Endodermal cell (in vitro differentiated cells): ENCODE measurements around the gene PDGFC. TPM values are rescaled to one million over a fixed set of nuclear protein-coding genes. Genes with fewer than 3 reads are reported as not detected.

Experiments
- DNase-seq: peaks from one replicate; pipeline ENCODE4 v3.0.0-alpha.2; 2017
- H3K27ac ChIP-seq: 2 replicates; pipeline ENCODE4 v1.5.1; 2013; ENCODE audit warnings: mild to moderate bottlenecking, low read depth, low read length, moderate library complexity
- H3K27me3 ChIP-seq: 2 replicates; pipeline ENCODE4 v1.6.1; 2013; ENCODE audit warnings: mild to moderate bottlenecking, low read length, moderate library complexity; ENCODE audit not compliant: insufficient read depth, control insufficient read depth, poor library complexity, severe bottlenecking
- H3K36me3 ChIP-seq: 2 replicates; pipeline ENCODE4 v1.7.0; 2013; ENCODE audit warnings: mild to moderate bottlenecking, low read length, moderate library complexity; ENCODE audit not compliant: control insufficient read depth, insufficient read depth
- H3K4me1 ChIP-seq: one replicate; pipeline ENCODE4 v1.7.0; 2013; ENCODE audit warnings: low read length; ENCODE audit not compliant: control insufficient read depth, insufficient read depth
- H3K4me3 ChIP-seq: 2 replicates; pipeline ENCODE4 v1.5.1; 2013; ENCODE audit warnings: mild to moderate bottlenecking, low read length, moderate library complexity
- H3K9ac ChIP-seq: 2 replicates; pipeline ENCODE4 v1.6.1; 2013; ENCODE audit warnings: mild to moderate bottlenecking, low read length, moderate library complexity; ENCODE audit not compliant: poor library complexity, severe bottlenecking; ENCODE audit errors: extremely low read depth
- H3K9me3 ChIP-seq: 2 replicates; pipeline ENCODE4 v1.6.1; 2013; ENCODE audit warnings: mild to moderate bottlenecking, low read length, moderate library complexity; ENCODE audit not compliant: control insufficient read depth
- H3K27ac Mint-ChIP-seq: 2 replicates; pipeline ENCODE4 v1.8.0; 2020; ENCODE audit warnings: mixed read lengths
- H3K27me3 Mint-ChIP-seq: 2 replicates; pipeline ENCODE4 v1.8.0; 2021; ENCODE audit warnings: mild to moderate bottlenecking, mixed read lengths; ENCODE audit not compliant: insufficient read depth
- H3K36me3 Mint-ChIP-seq: 2 replicates; pipeline ENCODE4 v1.8.0; 2020; ENCODE audit warnings: low read depth, mixed read lengths
- H3K4me1 Mint-ChIP-seq: 2 replicates; pipeline ENCODE4 v1.8.0; 2020; ENCODE audit warnings: mixed read lengths
- H3K4me3 Mint-ChIP-seq: 2 replicates; pipeline ENCODE4 v1.8.0; 2020; ENCODE audit warnings: mild to moderate bottlenecking, moderate library complexity, mixed read lengths
- H3K9me3 Mint-ChIP-seq: 2 replicates; pipeline ENCODE4 v1.8.0; 2020; ENCODE audit warnings: mild to moderate bottlenecking, mixed read lengths
- WGBS, 2 experiments: methylation state at CpG; one replicate each; pipeline versions ENCODE4 v1.1.5 to v1.1.7; 2013; ENCODE audit warnings: missing lambda C conversion rate in 2 of 2, mixed read lengths in 1 of 2; ENCODE audit not compliant: insufficient coverage in 1 of 2, insufficient read length in 1 of 2; 5-methylcytosine and 5-hydroxymethylcytosine counted together
- total RNA-seq, 2 donors: library from RNA; stranded (reverse); fragmentation: NEBNext Ultra II Directional in 1 of 2; extraction: Animal tissue kit (Norgen Biotek cat#: 25700) in 1 of 2; gene quantifications; 2 replicates in 1 of 2; 3 replicates in 1 of 2; pipeline ENCODE4 v1.2.1, GENCODE V29; 2021
- TF ChIP-seq, protein P1 (sequence below): fragments of 200-600 bp; sonication (generic); conservative IDR thresholded peaks from 2 replicates; pipeline ENCODE4 v1.5.0; 2021; ENCODE audit warnings: antibody characterized with exemption, mild to moderate bottlenecking

The PDGFC gene
- total RNA-seq, 2 donors from 2014 or later, result 5.5 to 6.8 TPM

DNA sequence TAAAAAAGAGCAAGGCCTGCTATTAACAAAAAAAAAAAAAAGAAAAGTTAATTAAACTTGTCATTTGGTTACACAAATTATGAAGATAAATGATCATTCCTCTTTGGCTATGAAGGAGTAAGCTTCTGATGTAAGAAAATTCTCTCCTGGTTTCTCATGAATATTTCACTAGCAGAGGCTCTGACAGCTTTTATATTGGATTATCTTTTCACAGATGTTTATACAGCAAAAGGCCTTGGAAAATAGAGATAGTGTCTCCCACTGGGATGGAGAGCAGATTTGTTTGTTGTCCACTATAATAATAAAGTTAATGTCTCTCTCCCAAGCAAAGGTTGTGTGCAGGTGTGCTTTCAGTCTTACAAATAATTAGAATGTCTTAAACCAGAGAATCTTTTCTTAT lies 40.7 kb upstream of the PDGFC start:
- Mint-ChIP-seq H3K4me1 (peaks cover 13% of the 10 kb centered on the region), H3K36me3 (no peaks in the 10 kb centered on the region), H3K4me3 (no peak overlapping the region), H3K27me3 (peaks cover 42% of the 10 kb centered on the region), H3K27ac (no peak overlapping the region), H3K9me3 (no peaks in the 10 kb centered on the region)
- Histone ChIP-seq H3K36me3 (no peaks in the 10 kb centered on the region), H3K9ac (no peak overlapping the region), H3K9me3 (no peaks in the 10 kb centered on the region), H3K27me3 (peaks cover 27% of the 10 kb centered on the region), H3K4me3 (no peak overlapping the region), H3K4me1 (no peaks in the 10 kb centered on the region), H3K27ac (no peak overlapping the region)
- TF ChIP-seq, protein P1, sequence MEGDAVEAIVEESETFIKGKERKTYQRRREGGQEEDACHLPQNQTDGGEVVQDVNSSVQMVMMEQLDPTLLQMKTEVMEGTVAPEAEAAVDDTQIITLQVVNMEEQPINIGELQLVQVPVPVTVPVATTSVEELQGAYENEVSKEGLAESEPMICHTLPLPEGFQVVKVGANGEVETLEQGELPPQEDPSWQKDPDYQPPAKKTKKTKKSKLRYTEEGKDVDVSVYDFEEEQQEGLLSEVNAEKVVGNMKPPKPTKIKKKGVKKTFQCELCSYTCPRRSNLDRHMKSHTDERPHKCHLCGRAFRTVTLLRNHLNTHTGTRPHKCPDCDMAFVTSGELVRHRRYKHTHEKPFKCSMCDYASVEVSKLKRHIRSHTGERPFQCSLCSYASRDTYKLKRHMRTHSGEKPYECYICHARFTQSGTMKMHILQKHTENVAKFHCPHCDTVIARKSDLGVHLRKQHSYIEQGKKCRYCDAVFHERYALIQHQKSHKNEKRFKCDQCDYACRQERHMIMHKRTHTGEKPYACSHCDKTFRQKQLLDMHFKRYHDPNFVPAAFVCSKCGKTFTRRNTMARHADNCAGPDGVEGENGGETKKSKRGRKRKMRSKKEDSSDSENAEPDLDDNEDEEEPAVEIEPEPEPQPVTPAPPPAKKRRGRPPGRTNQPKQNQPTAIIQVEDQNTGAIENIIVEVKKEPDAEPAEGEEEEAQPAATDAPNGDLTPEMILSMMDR, result no peak
- no peak for DNase-seq

GRCh38 chr4:157010630-157011029 lies 39.0 kb upstream of the PDGFC start:
- Histone ChIP-seq H3K4me3 (no peak overlapping the region), H3K9ac (no peak overlapping the region), H3K4me1 (no peaks in the 10 kb centered on the region), H3K36me3 (no peaks in the 10 kb centered on the region), H3K9me3 (no peaks in the 10 kb centered on the region), H3K27ac (no peak overlapping the region), H3K27me3 (peaks cover 27% of the 10 kb centered on the region)
- Mint-ChIP-seq H3K4me3 (no peak overlapping the region), H3K27ac (no peak overlapping the region), H3K36me3 (no peaks in the 10 kb centered on the region), H3K9me3 (no peaks in the 10 kb centered on the region), H3K27me3 (peaks cover 43% of the 10 kb centered on the region), H3K4me1 (peaks cover 13% of the 10 kb centered on the region)
- TF ChIP-seq, protein P1, result no peak
- WGBS, 2 experiments, result 60 to 77% methylated on average over 1 of the region's 2 CpGs
- DNase-seq, result no peak

DNA sequence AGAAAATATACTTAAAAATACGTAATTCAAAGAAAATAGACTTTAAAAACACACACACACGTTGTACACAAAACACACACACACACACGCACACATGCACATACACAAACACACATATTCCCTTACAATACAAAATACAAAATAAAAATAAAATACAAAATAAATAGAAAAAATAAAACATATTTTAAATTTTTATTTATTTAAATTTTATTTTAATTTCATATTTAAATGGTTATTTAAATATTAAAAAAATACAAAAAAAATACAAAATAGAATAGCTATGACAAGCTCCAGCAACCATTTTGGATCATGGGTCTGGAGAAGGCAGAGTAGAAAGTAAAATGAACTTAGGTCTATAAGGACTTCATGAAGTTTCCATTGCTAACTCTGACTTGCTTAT lies 34.2 kb upstream of the PDGFC start:
- Mint-ChIP-seq H3K4me3 (no peak overlapping the region), H3K27ac (no peak overlapping the region), H3K4me1 (peaks cover 13% of the 10 kb centered on the region)

More for the DNA sequence above, 34.2 kb upstream of the PDGFC start:
- 100% methylated on average over 2 of the region's 3 CpGs; no CpG with 5 or more reads in 1 of the 2 experiments for WGBS, 2 experiments
- peaks cover 12% of the 10 kb centered on the region for H3K27me3 ChIP-seq
- TF ChIP-seq, protein P1, result no peak
- no peaks in the 10 kb centered on the region for H3K4me1 ChIP-seq
- no peak for DNase-seq
- no peak overlapping the region for H3K9ac ChIP-seq
- peaks cover 19% of the 10 kb centered on the region for H3K27me3 Mint-ChIP-seq
- H3K36me3 ChIP-seq, result no peaks in the 10 kb centered on the region
- H3K36me3 Mint-ChIP-seq, result no peaks in the 10 kb centered on the region
- no peaks in the 10 kb centered on the region for H3K9me3 ChIP-seq
- no peak overlapping the region for H3K27ac ChIP-seq
- H3K4me3 ChIP-seq, result no peak overlapping the region
- no peaks in the 10 kb centered on the region for H3K9me3 Mint-ChIP-seq
